ENCODE measurements around the gene PRKG1.
"Not testable (repeated sequence)": the region's sequence is repeated elsewhere in the genome, so short reads cannot be mapped to it uniquely, and the experiment has no call there.

PRKG1 gene

DNA sequence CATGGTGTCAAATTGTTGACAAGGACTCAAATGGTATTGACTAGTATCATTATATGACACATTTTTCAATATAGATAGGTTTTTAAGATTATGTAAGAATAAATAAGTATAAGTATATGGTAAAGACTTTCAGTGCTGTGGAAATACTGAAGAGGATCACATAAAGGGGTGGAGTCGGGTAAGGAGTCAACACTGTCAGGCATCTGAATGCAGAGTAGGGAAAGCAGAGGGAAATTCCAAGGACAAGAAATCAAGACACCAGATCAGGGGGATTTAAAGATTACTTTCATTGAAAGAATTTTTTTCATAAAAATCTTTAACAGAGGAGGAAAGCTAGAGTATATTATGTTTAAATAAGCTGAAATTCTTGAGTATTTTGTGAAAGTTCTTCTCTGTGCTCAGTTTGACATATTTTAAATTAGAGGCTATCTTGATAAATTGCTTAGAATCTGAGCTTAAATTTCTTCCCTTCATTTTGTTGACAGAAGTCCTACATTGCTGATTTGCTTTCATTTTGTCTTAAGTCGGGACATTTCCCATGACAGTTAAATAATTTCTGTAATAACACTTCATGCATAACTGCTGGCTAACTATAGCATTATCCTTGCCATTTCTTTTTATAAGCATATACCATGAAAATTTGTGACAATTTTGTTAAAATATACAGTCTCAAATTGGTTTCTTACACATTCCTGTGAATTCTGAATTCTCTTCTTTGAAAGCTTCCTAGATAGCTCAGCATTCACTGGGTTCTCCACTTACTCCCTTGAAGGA is 244.3 kb downstream of the PRKG1 start:
- DNase-seq (ENCODE audit: low spot score) = no peak
- Mint-ChIP-seq H3K4me3 (no peak overlapping the region), H3K4me1 (ENCODE audit: low read depth) (no peaks in the 10 kb centered on the region), H3K27ac (no peak overlapping the region), H3K36me3 (ENCODE audit: low read depth) (no peaks in the 10 kb centered on the region), H3K9me3 (no peaks in the 10 kb centered on the region), H3K27me3 (ENCODE audit: low read depth) (no peaks in the 10 kb centered on the region)

DNA sequence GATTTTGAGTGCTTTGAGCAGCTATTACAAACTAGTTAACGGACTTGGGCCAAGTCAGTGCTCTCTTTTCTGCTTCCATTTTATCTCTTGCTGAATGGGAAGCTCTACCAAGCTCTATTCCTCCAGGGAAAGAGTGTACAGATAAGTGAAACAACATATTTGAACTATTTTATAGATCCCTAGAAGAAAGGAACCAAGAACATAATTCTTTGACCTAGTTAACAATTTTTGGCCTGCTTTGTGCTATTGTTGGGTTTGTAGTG is 244.8 kb downstream of the PRKG1 start:
- no peaks in the 10 kb centered on the region for H3K27me3 Mint-ChIP-seq (ENCODE audit: low read depth)
- H3K4me1 Mint-ChIP-seq (ENCODE audit: low read depth) = no peaks in the 10 kb centered on the region
- H3K27ac Mint-ChIP-seq = no peak overlapping the region
- H3K4me3 Mint-ChIP-seq = no peak overlapping the region
- no peaks in the 10 kb centered on the region for H3K36me3 Mint-ChIP-seq (ENCODE audit: low read depth)
- H3K9me3 Mint-ChIP-seq = no peaks in the 10 kb centered on the region
- no peak for DNase-seq (ENCODE audit: low spot score)

DNA sequence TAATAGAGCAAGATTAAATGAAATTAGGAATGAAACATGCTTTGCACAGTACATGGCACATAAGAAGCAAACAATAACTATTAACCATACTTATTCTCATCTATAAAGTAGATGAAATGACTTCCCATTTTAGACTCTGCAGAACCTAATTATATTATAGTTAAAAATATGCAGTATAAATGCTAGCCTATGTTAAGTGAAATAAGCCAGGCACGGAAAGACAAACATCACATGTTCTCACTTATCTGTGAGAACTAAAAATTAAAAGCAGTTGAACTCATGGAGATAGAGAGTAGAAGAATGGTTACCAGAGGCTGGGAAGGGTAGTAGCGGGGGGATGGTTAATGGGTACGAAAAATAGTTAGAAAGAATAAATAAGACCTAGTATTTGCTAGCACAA is 247.0 kb downstream of the PRKG1 start:
- Mint-ChIP-seq H3K27me3 (ENCODE audit: low read depth) (no peaks in the 10 kb centered on the region), H3K27ac (no peak overlapping the region), H3K36me3 (ENCODE audit: low read depth) (no peaks in the 10 kb centered on the region), H3K4me1 (ENCODE audit: low read depth) (no peaks in the 10 kb centered on the region), H3K9me3 (no peaks in the 10 kb centered on the region), H3K4me3 (no peak overlapping the region)
- no peak for DNase-seq (ENCODE audit: low spot score)

- Mint-ChIP-seq H3K27me3 (ENCODE audit: low read depth) (no peaks in the 10 kb centered on the region), H3K27ac (no peak overlapping the region), H3K4me1 (ENCODE audit: low read depth) (no peaks in the 10 kb centered on the region), H3K4me3 (no peak overlapping the region), H3K36me3 (ENCODE audit: low read depth) (no peaks in the 10 kb centered on the region), H3K9me3 (no peaks in the 10 kb centered on the region)
- DNase-seq (ENCODE audit: low spot score) = no peak
Observed at GRCh38 chr10:51321980-51322379, 247.7 kb downstream of the PRKG1 start.

GRCh38 chr10:51325649-51326048 is 251.4 kb downstream of the PRKG1 start:
- Mint-ChIP-seq H3K27ac (no peak overlapping the region), H3K4me3 (no peak overlapping the region), H3K9me3 (no peaks in the 10 kb centered on the region), H3K36me3 (ENCODE audit: low read depth) (no peaks in the 10 kb centered on the region), H3K4me1 (ENCODE audit: low read depth) (no peaks in the 10 kb centered on the region), H3K27me3 (ENCODE audit: low read depth) (no peaks in the 10 kb centered on the region)
- DNase-seq (ENCODE audit: low spot score) = no peak

GRCh38 chr10:51326174-51326573 is 251.9 kb downstream of the PRKG1 start:
- H3K4me1 Mint-ChIP-seq (ENCODE audit: low read depth) = no peaks in the 10 kb centered on the region
- no peak for DNase-seq (ENCODE audit: low spot score)
- H3K4me3 Mint-ChIP-seq = no peak overlapping the region
- H3K27me3 Mint-ChIP-seq (ENCODE audit: low read depth) = no peaks in the 10 kb centered on the region
- no peaks in the 10 kb centered on the region for H3K9me3 Mint-ChIP-seq
- H3K27ac Mint-ChIP-seq = no peak overlapping the region
- no peaks in the 10 kb centered on the region for H3K36me3 Mint-ChIP-seq (ENCODE audit: low read depth)

GRCh38 chr10:51327432-51327831 is 253.1 kb downstream of the PRKG1 start:
- H3K27me3 Mint-ChIP-seq (ENCODE audit: low read depth) = no peaks in the 10 kb centered on the region
- no peaks in the 10 kb centered on the region for H3K9me3 Mint-ChIP-seq
- H3K27ac Mint-ChIP-seq = no peak overlapping the region
- no peak overlapping the region for H3K4me3 Mint-ChIP-seq
- DNase-seq (ENCODE audit: low spot score) = no peak
- H3K36me3 Mint-ChIP-seq (ENCODE audit: low read depth) = no peaks in the 10 kb centered on the region
- no peaks in the 10 kb centered on the region for H3K4me1 Mint-ChIP-seq (ENCODE audit: low read depth)

DNA sequence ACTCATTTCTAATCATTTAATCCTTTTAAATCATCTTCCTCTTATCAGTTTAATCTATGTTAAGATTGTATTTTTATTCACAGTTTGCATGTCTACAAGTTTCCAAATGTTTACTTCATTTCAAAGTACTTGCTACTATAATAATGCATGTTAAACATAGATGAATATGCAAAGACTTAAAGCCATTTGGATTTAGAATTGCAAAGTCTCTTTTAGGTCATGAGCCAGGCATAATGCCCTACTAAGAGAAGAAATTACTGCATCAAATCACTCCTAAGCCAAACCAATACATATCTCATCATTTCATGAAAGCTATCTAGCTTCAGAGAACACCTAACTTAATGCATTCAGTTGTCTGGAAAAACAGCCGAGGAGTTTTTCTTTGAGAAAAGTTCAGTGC is 266.1 kb downstream of the PRKG1 start:
- DNase-seq (ENCODE audit: low spot score) = no peak
- Mint-ChIP-seq H3K9me3 (no peaks in the 10 kb centered on the region), H3K27ac (no peak overlapping the region), H3K4me3 (no peak overlapping the region), H3K36me3 (ENCODE audit: low read depth) (no peaks in the 10 kb centered on the region), H3K27me3 (ENCODE audit: low read depth) (no peaks in the 10 kb centered on the region), H3K4me1 (ENCODE audit: low read depth) (no peaks in the 10 kb centered on the region)

- Mint-ChIP-seq H3K9me3 (no peaks in the 10 kb centered on the region), H3K27ac (no peak overlapping the region), H3K4me3 (no peak overlapping the region), H3K36me3 (ENCODE audit: low read depth) (no peaks in the 10 kb centered on the region), H3K27me3 (ENCODE audit: low read depth) (no peaks in the 10 kb centered on the region), H3K4me1 (ENCODE audit: low read depth) (no peaks in the 10 kb centered on the region)
- no peak for DNase-seq (ENCODE audit: low spot score)
Observed at GRCh38 chr10:51340845-51341610, 266.7 kb downstream of the PRKG1 start.

DNA sequence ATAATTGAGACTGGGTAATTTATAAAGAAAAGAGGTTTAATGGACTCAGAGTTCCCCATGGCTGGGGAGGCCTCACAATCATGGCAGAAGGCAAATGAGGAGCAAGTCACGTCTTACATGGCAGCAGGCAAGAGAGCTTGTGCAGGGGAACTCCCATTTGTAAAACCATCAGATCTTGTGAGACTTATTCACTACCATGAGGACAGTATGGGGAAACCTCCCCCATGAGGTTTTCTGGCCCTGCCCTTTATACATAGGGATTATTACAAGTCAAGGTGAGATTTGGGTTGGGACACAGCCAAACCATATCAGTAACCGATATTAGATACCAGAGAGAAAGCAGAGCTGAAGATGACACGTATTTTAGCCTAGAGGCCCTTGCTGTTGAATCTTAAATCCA is 267.5 kb downstream of the PRKG1 start:
- H3K36me3 Mint-ChIP-seq (ENCODE audit: low read depth); H3K9me3 Mint-ChIP-seq; H3K4me3 Mint-ChIP-seq; H3K27ac Mint-ChIP-seq; H3K4me1 Mint-ChIP-seq (ENCODE audit: low read depth); H3K27me3 Mint-ChIP-seq (ENCODE audit: low read depth); DNase-seq (ENCODE audit: low spot score): not testable (repeated sequence)

GRCh38 chr10:51342381-51342780 is 268.1 kb downstream of the PRKG1 start:
- H3K4me1 Mint-ChIP-seq (ENCODE audit: low read depth) = no peaks in the 10 kb centered on the region

DNA sequence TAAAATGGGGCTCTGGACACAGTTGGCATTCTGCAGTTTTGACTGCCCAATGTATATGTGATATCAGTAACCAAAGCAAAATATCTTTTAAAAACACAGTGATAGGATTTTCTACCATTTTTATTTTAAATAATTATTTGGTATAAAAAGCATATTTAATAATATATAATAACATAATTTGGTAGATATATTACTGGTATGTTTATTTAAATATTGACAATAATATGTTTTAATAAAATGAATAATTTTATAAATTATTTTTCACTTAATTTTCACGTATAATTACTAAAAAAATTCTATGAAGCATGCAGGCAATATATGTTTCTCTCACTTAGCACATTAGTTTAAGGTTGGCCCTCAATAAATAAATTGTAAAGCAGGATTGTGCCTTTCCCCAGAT is 269.1 kb downstream of the PRKG1 start:
- Mint-ChIP-seq H3K9me3 (peaks cover 8% of the 10 kb centered on the region), H3K36me3 (ENCODE audit: low read depth) (no peaks in the 10 kb centered on the region), H3K4me3 (no peak overlapping the region), H3K27me3 (ENCODE audit: low read depth) (no peaks in the 10 kb centered on the region), H3K4me1 (ENCODE audit: low read depth) (no peaks in the 10 kb centered on the region), H3K27ac (no peak overlapping the region)
- DNase-seq (ENCODE audit: low spot score) = no peak

More at GRCh38 chr10:51342381-51342780, 268.1 kb downstream of the PRKG1 start:
- DNase-seq (ENCODE audit: low spot score) = no peak
- H3K27me3 Mint-ChIP-seq (ENCODE audit: low read depth) = no peaks in the 10 kb centered on the region
- peaks cover 5% of the 10 kb centered on the region for H3K9me3 Mint-ChIP-seq
- no peak overlapping the region for H3K27ac Mint-ChIP-seq
- no peaks in the 10 kb centered on the region for H3K36me3 Mint-ChIP-seq (ENCODE audit: low read depth)
- H3K4me3 Mint-ChIP-seq = no peak overlapping the region

- Mint-ChIP-seq H3K36me3 (ENCODE audit: low read depth) (no peaks in the 10 kb centered on the region), H3K4me3 (no peak overlapping the region), H3K9me3 (peaks cover 8% of the 10 kb centered on the region), H3K27ac (no peak overlapping the region), H3K27me3 (ENCODE audit: low read depth) (no peaks in the 10 kb centered on the region), H3K4me1 (ENCODE audit: low read depth) (no peaks in the 10 kb centered on the region)
- DNase-seq (ENCODE audit: low spot score) = no peak
Observed at GRCh38 chr10:51344371-51344770, 270.1 kb downstream of the PRKG1 start.

DNA sequence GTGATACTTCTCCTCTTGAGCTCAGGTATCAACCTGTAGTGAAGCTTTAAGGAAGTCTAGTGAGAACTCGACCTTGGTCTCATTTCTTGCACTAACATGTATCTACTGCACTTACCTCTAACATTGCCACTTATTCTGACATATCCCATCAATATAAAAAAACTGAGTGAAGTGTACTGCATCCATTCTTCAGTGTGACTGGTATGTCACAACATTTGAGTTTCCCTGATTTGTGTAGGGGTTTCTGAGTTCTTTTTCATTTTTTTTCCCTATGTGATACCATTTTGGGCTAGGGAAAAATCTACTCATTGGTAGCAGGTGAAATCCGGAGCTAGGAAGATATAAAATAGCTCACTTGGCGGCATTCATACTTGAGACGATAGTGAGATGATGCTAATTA is 274.3 kb downstream of the PRKG1 start:
- H3K27me3 Mint-ChIP-seq (ENCODE audit: low read depth) = no peaks in the 10 kb centered on the region
- H3K36me3 Mint-ChIP-seq (ENCODE audit: low read depth) = no peaks in the 10 kb centered on the region
- peaks cover 8% of the 10 kb centered on the region for H3K9me3 Mint-ChIP-seq
- no peak overlapping the region for H3K27ac Mint-ChIP-seq
- H3K4me3 Mint-ChIP-seq = no peak overlapping the region
- H3K4me1 Mint-ChIP-seq (ENCODE audit: low read depth) = no peaks in the 10 kb centered on the region
- DNase-seq (ENCODE audit: low spot score) = no peak

- no peaks in the 10 kb centered on the region for H3K9me3 Mint-ChIP-seq
- no peaks in the 10 kb centered on the region for H3K36me3 Mint-ChIP-seq (ENCODE audit: low read depth)
- no peaks in the 10 kb centered on the region for H3K4me1 Mint-ChIP-seq (ENCODE audit: low read depth)
- no peak overlapping the region for H3K27ac Mint-ChIP-seq
- no peaks in the 10 kb centered on the region for H3K27me3 Mint-ChIP-seq (ENCODE audit: low read depth)
- H3K4me3 Mint-ChIP-seq = no peak overlapping the region
- no peak for DNase-seq (ENCODE audit: low spot score)
Observed at GRCh38 chr10:51357170-51357569, 282.9 kb downstream of the PRKG1 start.
